GM12801 (cell line): Measurements from ENCODE around the gene EIF4EBP3.

ENCODE experiments used
- TF ChIP-seq, protein P1 (sequence below): IDR thresholded peaks from one replicate; pipeline ENCODE4 v1.5.1; 2011; ENCODE audit warnings: control low read depth; ENCODE audit not compliant: insufficient read length; ENCODE audit errors: extremely low read depth

Gene EIF4EBP3

GRCh38 chr5:140547508-140548299 lies at the start of gene EIF4EBP3:
Gene EIF4EBP3 (plus strand): TSS chr5:140547662. CDS start chr5:140547738, 76 bp downstream.
- TF ChIP-seq, protein P1, sequence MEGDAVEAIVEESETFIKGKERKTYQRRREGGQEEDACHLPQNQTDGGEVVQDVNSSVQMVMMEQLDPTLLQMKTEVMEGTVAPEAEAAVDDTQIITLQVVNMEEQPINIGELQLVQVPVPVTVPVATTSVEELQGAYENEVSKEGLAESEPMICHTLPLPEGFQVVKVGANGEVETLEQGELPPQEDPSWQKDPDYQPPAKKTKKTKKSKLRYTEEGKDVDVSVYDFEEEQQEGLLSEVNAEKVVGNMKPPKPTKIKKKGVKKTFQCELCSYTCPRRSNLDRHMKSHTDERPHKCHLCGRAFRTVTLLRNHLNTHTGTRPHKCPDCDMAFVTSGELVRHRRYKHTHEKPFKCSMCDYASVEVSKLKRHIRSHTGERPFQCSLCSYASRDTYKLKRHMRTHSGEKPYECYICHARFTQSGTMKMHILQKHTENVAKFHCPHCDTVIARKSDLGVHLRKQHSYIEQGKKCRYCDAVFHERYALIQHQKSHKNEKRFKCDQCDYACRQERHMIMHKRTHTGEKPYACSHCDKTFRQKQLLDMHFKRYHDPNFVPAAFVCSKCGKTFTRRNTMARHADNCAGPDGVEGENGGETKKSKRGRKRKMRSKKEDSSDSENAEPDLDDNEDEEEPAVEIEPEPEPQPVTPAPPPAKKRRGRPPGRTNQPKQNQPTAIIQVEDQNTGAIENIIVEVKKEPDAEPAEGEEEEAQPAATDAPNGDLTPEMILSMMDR, result no peak

- TF ChIP-seq, protein P1, result no peak
Measured at GRCh38 chr5:140497897-140498296, 49.6 kb upstream of the EIF4EBP3 start.

GRCh38 chr5:140498591-140498990 lies 48.9 kb upstream of the EIF4EBP3 start:
- TF ChIP-seq, protein P1, result no peak

DNA sequence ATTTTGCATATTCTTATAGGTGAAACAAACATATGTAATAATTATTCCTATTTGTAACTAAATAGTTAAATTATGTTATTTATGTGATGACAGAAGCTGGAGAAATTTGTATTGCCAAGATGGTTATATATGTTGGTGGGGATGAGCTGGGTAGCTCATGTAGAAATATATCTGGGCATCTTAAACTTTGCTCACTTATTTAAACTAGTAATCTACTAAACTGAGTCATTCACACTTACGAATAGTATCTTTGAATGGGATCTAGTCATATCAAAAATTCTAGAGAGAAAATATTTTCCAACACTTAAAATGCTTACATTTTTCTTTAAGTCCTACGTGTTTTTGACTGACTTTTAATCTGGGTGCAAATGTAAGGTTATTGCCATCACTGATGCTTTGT lies 44.6 kb upstream of the EIF4EBP3 start:
- TF ChIP-seq, protein P1, result no peak

GRCh38 chr5:140509898-140510297 lies 37.6 kb upstream of the EIF4EBP3 start:
- TF ChIP-seq, protein P1, result no peak

DNA sequence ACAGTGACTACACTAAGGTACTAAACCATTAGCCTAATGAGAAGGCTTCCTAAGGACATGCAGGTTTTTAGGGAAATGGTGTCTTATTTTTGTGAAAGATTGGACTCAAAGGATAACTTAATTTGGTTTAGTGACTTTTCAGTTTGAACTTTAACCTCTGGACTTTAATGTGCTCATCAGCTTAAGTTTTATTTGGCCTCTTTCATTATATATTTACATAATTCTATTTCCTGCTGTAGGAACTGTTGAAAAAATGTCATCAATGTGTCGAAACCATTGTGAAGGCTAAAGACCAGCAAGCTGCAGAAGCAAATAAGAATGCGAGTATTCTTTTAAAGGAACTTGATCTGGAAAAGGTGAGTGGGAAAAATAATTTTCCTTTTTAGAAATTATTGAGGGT lies 34.3 kb upstream of the EIF4EBP3 start:
- TF ChIP-seq, protein P1, result no peak

GRCh38 chr5:140524003-140524402 lies 23.5 kb upstream of the EIF4EBP3 start:
- TF ChIP-seq, protein P1, result no peak
